H1 (cell line): ENCODE data around the gene ELF4. TPM values are rescaled to one million over a fixed set of nuclear protein-coding genes. Genes with fewer than 3 reads are reported as not detected.
A peak's percentile ranks its signal among the peaks of the same experiment; 100 is the strongest.

Source experiments
- CTCF ChIA-PET: fragments of 300-600 bp; sonication (Branson Sonifier 250); formaldehyde crosslinking; loops from one replicate; lab custom pipeline; 2021; ENCODE audit not compliant: partially characterized antibody; lab: Charles Lee
- POLR2A ChIA-PET: fragments of 300-600 bp; sonication (Branson Sonifier 250); formaldehyde crosslinking; loops from one replicate; lab custom pipeline; 2021; ENCODE audit warnings: inconsistent platforms; ENCODE audit not compliant: partially characterized antibody; lab: Charles Lee
- DNase-seq, 2 experiments: peaks; one replicate each; pipeline versions ENCODE4 v3.0.0 to v3.0.0-alpha.2; 2010 to 2022; ENCODE audit warnings: low spot score in 2 of 2, low read depth in 1 of 2, mixed read lengths in 1 of 2
- FAIRE-seq: peaks from 2 replicates; lab custom pipeline; 2011; peaks lifted over from hg19 to GRCh38; lab: Jason Lieb, UNC
- H2AFZ ChIP-seq: 2 replicates; pipeline ENCODE4 v1.8.1; 2012; ENCODE audit warnings: low read length, inconsistent platforms
- H2AK5ac ChIP-seq: 2 replicates; pipeline ENCODE4 v1.6.1; 2013; ENCODE audit warnings: low read depth, low read length
- H2BK120ac ChIP-seq: replicated peaks from 2 replicates; pipeline ENCODE3; 2013; ENCODE audit warnings: low read depth, low read length, inconsistent platforms
- H2BK12ac ChIP-seq: 2 replicates; pipeline ENCODE4 v1.6.1; 2013; ENCODE audit warnings: low read depth, low read length
- H2BK15ac ChIP-seq: 2 replicates; pipeline ENCODE4 v1.6.1; 2013; ENCODE audit warnings: low read length
- H2BK20ac ChIP-seq: 2 replicates; pipeline ENCODE4 v1.6.1; 2013; ENCODE audit warnings: low read length
- H2BK5ac ChIP-seq: 2 replicates; pipeline ENCODE4 v1.6.1; 2013; ENCODE audit warnings: low read depth, low read length
- H3K14ac ChIP-seq: 2 replicates; pipeline ENCODE4 v1.6.1; 2013; ENCODE audit warnings: inconsistent platforms; ENCODE audit not compliant: insufficient read length
- H3K18ac ChIP-seq: 2 replicates; pipeline ENCODE4 v1.6.1; 2013; ENCODE audit warnings: low read length; ENCODE audit errors: extremely low read depth
- H3K23ac ChIP-seq: 2 replicates; pipeline ENCODE4 v1.6.1; 2013; ENCODE audit warnings: inconsistent platforms; ENCODE audit not compliant: insufficient read length
- H3K23me2 ChIP-seq: 2 replicates; pipeline ENCODE4 v1.6.1; 2013; ENCODE audit warnings: low read depth, low read length
- H3K27ac ChIP-seq: 2 replicates; pipeline ENCODE4 v1.6.1; 2011; ENCODE audit warnings: low read depth, low read length, inconsistent platforms
- H3K27me3 ChIP-seq, 4 experiments: replicated peaks in 1 of 4; 1 replicate in 1 of 4; 2 replicates in 3 of 4; pipeline versions ENCODE4 v1.6.1 to v1.8.1; 2011 to 2013; ENCODE audit warnings: low read length in 3 of 4, mild to moderate bottlenecking in 3 of 4, inconsistent platforms in 2 of 4, mixed read lengths in 2 of 4, moderate library complexity in 1 of 4; ENCODE audit not compliant: control insufficient read depth in 3 of 4, insufficient read depth in 3 of 4; ENCODE audit errors: extremely low read depth in 1 of 4
- H3K36me3 ChIP-seq, 4 experiments: 2 replicates each; pipeline versions ENCODE4 v1.6.1 to v1.8.1; 2011 to 2013; ENCODE audit warnings: mild to moderate bottlenecking in 4 of 4, low read length in 3 of 4, moderate library complexity in 2 of 4, control low read depth in 1 of 4, inconsistent platforms in 1 of 4; ENCODE audit not compliant: insufficient read depth in 4 of 4, control insufficient read depth in 2 of 4
- H3K4ac ChIP-seq: replicated peaks from 2 replicates; pipeline ENCODE3; 2013; ENCODE audit warnings: low read length, low read depth, mixed read lengths, inconsistent platforms; ENCODE audit not compliant: insufficient read length
- H3K4me1 ChIP-seq, 4 experiments: replicated peaks in 1 of 4; 1 replicate in 1 of 4; 2 replicates in 3 of 4; pipeline versions ENCODE4 v1.6.1 to v1.8.1; 2011 to 2013; ENCODE audit warnings: low read length in 3 of 4, inconsistent platforms in 2 of 4, mixed read lengths in 1 of 4; ENCODE audit not compliant: insufficient read depth in 4 of 4, control insufficient read depth in 3 of 4
- H3K4me2 ChIP-seq, 2 experiments: 2 replicates each; pipeline versions ENCODE4 v1.6.1 to v1.8.1; 2011 to 2013; ENCODE audit warnings: low read depth in 2 of 2, low read length in 2 of 2, control low read depth in 1 of 2, inconsistent platforms in 1 of 2, mild to moderate bottlenecking in 1 of 2; ENCODE audit not compliant: insufficient read depth in 1 of 2
- H3K4me3 ChIP-seq, 4 experiments: fragments of 200-600, 300-600 bp in 1 of 4; sonication (generic), shearing (Covaris generic), sonication (Bioruptor Twin) in 1 of 4; 2 replicates each; pipeline versions ENCODE4 v1.5.1 to v1.8.1; 2011 to 2016; ENCODE audit warnings: low read length in 4 of 4, low read depth in 3 of 4, control low read depth in 2 of 4, inconsistent platforms in 2 of 4, mild to moderate bottlenecking in 2 of 4, mixed read lengths in 1 of 4, moderate library complexity in 1 of 4; ENCODE audit not compliant: insufficient read depth in 2 of 4; ENCODE audit errors: extremely low read depth in 1 of 4
- H3K56ac ChIP-seq: replicated peaks from 2 replicates; pipeline ENCODE3; 2013; ENCODE audit warnings: low read depth, mild to moderate bottlenecking, mixed read lengths, low read length, inconsistent platforms; ENCODE audit not compliant: insufficient read length
- H3K79me1 ChIP-seq: 2 replicates; pipeline ENCODE4 v1.6.1; 2013; ENCODE audit warnings: low read depth, low read length, control low read depth
- H3K79me2 ChIP-seq, 2 experiments: 2 replicates each; pipeline versions ENCODE4 v1.6.1 to v1.8.1; 2012 to 2013; ENCODE audit warnings: low read length in 2 of 2, mild to moderate bottlenecking in 2 of 2, inconsistent platforms in 1 of 2; ENCODE audit not compliant: insufficient read depth in 2 of 2, control insufficient read depth in 1 of 2
- H3K9ac ChIP-seq, 4 experiments: replicated peaks in 1 of 4; 1 replicate in 1 of 4; 2 replicates in 3 of 4; pipeline versions ENCODE4 v1.6.1 to v1.8.1; 2011 to 2013; ENCODE audit warnings: low read depth in 3 of 4, low read length in 3 of 4, control low read depth in 2 of 4, mild to moderate bottlenecking in 2 of 4, moderate library complexity in 2 of 4, inconsistent platforms in 1 of 4; ENCODE audit errors: extremely low read depth in 1 of 4
- H3K9me3 ChIP-seq, 2 experiments: 2 replicates each; pipeline versions ENCODE4 v1.6.1 to v1.8.1; 2012 to 2013; ENCODE audit warnings: mild to moderate bottlenecking in 2 of 2, moderate library complexity in 2 of 2, control low read depth in 1 of 2, inconsistent platforms in 1 of 2, low read depth in 1 of 2, low read length in 1 of 2, mixed read lengths in 1 of 2; ENCODE audit not compliant: insufficient read depth in 2 of 2
- H4K20me1 ChIP-seq, 2 experiments: replicated peaks in 1 of 2; 2 replicates each; pipeline versions ENCODE3 to v1.8.1; 2011 to 2013; ENCODE audit warnings: inconsistent platforms in 2 of 2, low read length in 2 of 2, mild to moderate bottlenecking in 1 of 2; ENCODE audit not compliant: insufficient read depth in 2 of 2, control insufficient read depth in 1 of 2
- H4K5ac ChIP-seq: 2 replicates; pipeline ENCODE4 v1.6.1; 2013; ENCODE audit warnings: low read length, low read depth, mixed read lengths, inconsistent platforms; ENCODE audit not compliant: insufficient read length
- H4K8ac ChIP-seq: 2 replicates; pipeline ENCODE4 v1.8.0; 2013; ENCODE audit warnings: mild to moderate bottlenecking, moderate library complexity, low read length, inconsistent platforms; ENCODE audit not compliant: insufficient read depth; ENCODE audit errors: extremely low read depth
- H4K91ac ChIP-seq: replicated peaks from 2 replicates; pipeline ENCODE3; 2013; ENCODE audit warnings: low read length, mixed read lengths, inconsistent platforms; ENCODE audit not compliant: insufficient read length
- ASH2L ChIP-seq: fragments of 200-600, 300-600 bp; sonication (generic); IDR thresholded peaks from one replicate; pipeline ENCODE4 v1.7.1; 2017; ENCODE audit warnings: low read length
- FOSL1 ChIP-seq: IDR thresholded peaks from 2 replicates; pipeline ENCODE4 v1.6.1; 2011; ENCODE audit warnings: mild to moderate bottlenecking, low read depth, low read length, moderate library complexity; ENCODE audit not compliant: insufficient read depth
- HDAC2 ChIP-seq, 2 experiments: fragments of 300-600 bp in 1 of 2; sonication (generic) in 1 of 2; IDR thresholded peaks; 2 replicates each; pipeline ENCODE4 v1.6.1; 2011 to 2012; ENCODE audit warnings: low read depth in 2 of 2, low read length in 2 of 2, mild to moderate bottlenecking in 2 of 2, moderate library complexity in 2 of 2, borderline replicate concordance in 1 of 2, inconsistent platforms in 1 of 2
- KDM4A ChIP-seq: IDR thresholded peaks from one replicate; pipeline ENCODE4 v1.7.1; 2012; ENCODE audit warnings: low read depth, mild to moderate bottlenecking, moderate library complexity, low read length, inconsistent platforms; ENCODE audit not compliant: severe bottlenecking
- NRF1 ChIP-seq: IDR thresholded peaks from 2 replicates; pipeline ENCODE4 v1.6.1; 2011; ENCODE audit warnings: mild to moderate bottlenecking, low read depth, low read length, improper control_type of control experiment
- POLR2A ChIP-seq, 2 experiments: IDR thresholded peaks; 1 replicate in 1 of 2; 2 replicates in 1 of 2; pipeline ENCODE4 v1.6.1; 2011; ENCODE audit warnings: low read depth in 2 of 2, low read length in 2 of 2, mild to moderate bottlenecking in 2 of 2; ENCODE audit errors: control extremely low read depth in 1 of 2
- RAD21 ChIP-seq, 2 experiments: IDR thresholded peaks in 1 of 2; conservative IDR thresholded peaks in 1 of 2; 2 replicates each; pipeline ENCODE4 v1.6.1; 2011; ENCODE audit warnings: low read depth in 2 of 2, low read length in 2 of 2, improper control_type of control experiment in 1 of 2, inconsistent platforms in 1 of 2, mild to moderate bottlenecking in 1 of 2, moderate library complexity in 1 of 2
- SRF ChIP-seq: IDR thresholded peaks from 2 replicates; pipeline ENCODE4 v1.6.1; 2011; ENCODE audit warnings: mild to moderate bottlenecking, low read depth, low read length, moderate library complexity
- WGBS, 2 experiments: shearing (Covaris generic) in 1 of 2; methylation state at CpG; one replicate each; pipeline versions ENCODE4 v1.1.6 to v1.1.7; 2013 to 2015; ENCODE audit warnings: low lambda C conversion rate in 2 of 2, mixed read lengths in 2 of 2, inconsistent platforms in 1 of 2, low coverage in 1 of 2, missing lambda C conversion rate in 1 of 2; ENCODE audit not compliant: insufficient replicate concordance in 2 of 2, insufficient coverage in 1 of 2, insufficient read length in 1 of 2; ENCODE audit errors: extremely low coverage in 1 of 2, missing lambda C conversion rate in 1 of 2; 5-methylcytosine and 5-hydroxymethylcytosine counted together
- polyA plus RNA-seq, 7 experiments: library from polyadenylated mRNA; depleted of rRNA in 3 of 7; stranded (reverse) in 5 of 7; unstranded in 2 of 7; fragments of >200 nt in 5 of 7; fragments of 200-250 nt in 2 of 7; gene quantifications; 1 replicate in 5 of 7; 2 replicates in 1 of 7; 4 replicates in 1 of 7; pipeline versions ENCODE4 v1.2.1 to v1.2.3, GENCODE V29; 2011 to 2013; ENCODE audit warnings: missing spikeins in 2 of 7, mixed read lengths in 2 of 7
- total RNA-seq: library from RNA; stranded (reverse); fragmentation: NEBNext Ultra II Directional; extraction: Animal tissue kit (Norgen Biotek cat#: 25700); gene quantifications from 2 replicates; pipeline ENCODE4 v1.2.1, GENCODE V29; 2021
- TF ChIP-seq, protein P1 (sequence below): IDR thresholded peaks from 2 replicates; pipeline ENCODE4 v1.6.1; 2012; ENCODE audit warnings: inconsistent platforms
- TF ChIP-seq, protein P2 (sequence below): IDR thresholded peaks from 2 replicates; pipeline ENCODE4 v1.6.1; 2012; ENCODE audit warnings: inconsistent platforms

The ELF4 gene
- total and polyA plus RNA-seq, 2 of the 8 experiments (the other 6 are each of a cell fraction or from before 2014, with no cell fraction given) = 1.8 to 2.0 TPM

DNA sequence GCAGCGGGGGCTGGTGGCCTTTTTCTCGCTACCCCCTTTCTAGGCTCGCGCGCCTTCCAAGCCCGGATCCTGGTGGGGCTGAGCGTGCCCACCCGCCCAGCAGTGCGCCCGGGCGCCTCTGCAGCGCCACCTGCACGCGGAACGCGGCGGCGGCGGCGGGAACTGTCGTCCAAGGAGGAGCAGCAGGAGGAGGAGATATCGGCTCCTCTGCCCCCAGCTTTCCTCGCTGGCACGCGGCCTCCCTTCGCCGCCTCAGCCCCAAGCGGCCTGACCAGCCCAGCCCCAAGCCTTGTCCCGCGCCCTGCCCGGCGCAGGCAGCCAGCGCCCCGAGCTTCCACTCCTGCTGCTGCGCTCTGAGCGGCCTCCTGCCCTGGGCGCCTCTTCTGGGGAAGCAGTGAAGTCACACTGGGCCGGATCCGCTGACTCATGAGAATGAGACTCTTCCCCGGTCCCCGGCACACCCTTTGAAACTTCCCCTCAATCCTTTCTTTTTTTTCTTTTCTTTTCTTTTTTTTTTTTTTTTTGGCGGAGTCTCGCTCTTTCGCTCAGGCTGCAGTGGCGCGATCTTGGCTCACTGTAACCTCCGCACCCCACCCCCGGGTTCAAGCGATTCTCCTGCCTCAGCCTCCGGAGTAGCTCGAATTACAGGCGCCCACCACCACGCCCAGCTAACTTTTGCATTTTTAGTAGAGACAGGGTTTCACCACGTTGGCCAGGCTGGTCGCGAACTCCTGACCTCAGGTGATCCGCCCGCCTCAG is 10.6 kb upstream of the ELF4 start:
- DNase-seq (peak in 1 of 2 experiments; percentile 79), FAIRE-seq (no peak)
- H2BK15ac ChIP-seq = no peak overlapping the region
- H3K4ac ChIP-seq = no peak overlapping the region
- H3K18ac ChIP-seq = peak overlapping the region; percentile 48
- H4K8ac ChIP-seq = peak overlapping the region; percentile 85; the same call in 1 of the 2 replicates
- H3K27ac ChIP-seq = no peak overlapping the region
- H3K9ac ChIP-seq = no peak overlapping the region; a peak in 1 of 7 replicates
- ChIA-PET CTCF (interaction anchor here (0.7 to 5.0 kb wide), 12 partner anchors 8 to 353 kb away, joined by 3 to 36 read pairs (median 4); no protein-coding TSS in a partner anchor), POLR2A (interaction anchor here (0.6 to 1.6 kb wide), 3 partner anchors 10 to 41 kb away, joined by 3 read pairs; no protein-coding TSS in a partner anchor)
- no peak overlapping the region; the same call in 1 of the 2 replicates for H2AFZ ChIP-seq
- H3K14ac ChIP-seq = no peak overlapping the region
- H3K23me2 ChIP-seq = no peaks in the 10 kb centered on the region; the same call in 1 of the 2 replicates
- H3K4me3 ChIP-seq = peak overlapping the region; percentile 26 to 61 (median 29)
- 0% methylated on average over 15 of the region's 58 CpGs; no CpG with 5 or more reads in 1 of the 2 experiments for WGBS, 2 experiments
- peak overlapping the region; percentile 16 for H3K56ac ChIP-seq
- no peak overlapping the region for H2BK12ac ChIP-seq
- H3K79me2 ChIP-seq = no peaks in the 10 kb centered on the region
- no peaks in the 10 kb centered on the region for H3K79me1 ChIP-seq
- H3K36me3 ChIP-seq = no peaks in the 10 kb centered on the region
- peak overlapping the region; percentile 54 to 74 for H3K4me2 ChIP-seq
- no peaks in the 10 kb centered on the region for H3K9me3 ChIP-seq
- no peak overlapping the region for H2BK20ac ChIP-seq
- no peak overlapping the region for H2AK5ac ChIP-seq
- H3K4me1 ChIP-seq = no peaks in the 10 kb centered on the region; a peak in 1 of 7 replicates
- no peak overlapping the region for H3K23ac ChIP-seq
- H3K27me3 ChIP-seq = peaks cover 0 to 9% (median 2%) of the 10 kb centered on the region in 4 experiments; a peak in 3 of 7 replicates
- H2BK120ac ChIP-seq = no peak overlapping the region
- no peak overlapping the region for H4K91ac ChIP-seq
- peaks cover 2% of the 10 kb centered on the region in 2 experiments for H4K20me1 ChIP-seq
- no peak overlapping the region for H2BK5ac ChIP-seq
- H4K5ac ChIP-seq = no peak overlapping the region
- TF ChIP-seq ASH2L (peak; percentile 34), NRF1 (no peak), SRF (no peak), RAD21 (IDR thresholded peaks at IDR 0.05 in 1 of 2, conservative IDR thresholded peaks at IDR 0.05 in 1 of 2; ENCODE audit: low read depth in 2 of 2, low read length in 2 of 2) (peak; percentile 21 to 52; a peak in 3 of 4 replicates), POLR2A (IDR thresholded peaks at IDR 0.05; ENCODE audit: control extremely low read depth in 1 of 2, low read depth in 2 of 2, low read length in 2 of 2) (peak in 1 of 2 experiments; percentile 16; a peak in 1 of 3 replicates), KDM4A (peak; percentile 40), FOSL1 (no peak), HDAC2 (IDR thresholded peaks at IDR 0.05; ENCODE audit: borderline replicate concordance in 1 of 2, low read depth in 2 of 2, low read length in 2 of 2) (peak in 1 of 2 experiments; percentile 51; a peak in 1 of 4 replicates)
- TF ChIP-seq, protein P1, sequence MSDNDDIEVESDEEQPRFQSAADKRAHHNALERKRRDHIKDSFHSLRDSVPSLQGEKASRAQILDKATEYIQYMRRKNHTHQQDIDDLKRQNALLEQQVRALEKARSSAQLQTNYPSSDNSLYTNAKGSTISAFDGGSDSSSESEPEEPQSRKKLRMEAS = peak; percentile 91
- TF ChIP-seq, protein P2, sequence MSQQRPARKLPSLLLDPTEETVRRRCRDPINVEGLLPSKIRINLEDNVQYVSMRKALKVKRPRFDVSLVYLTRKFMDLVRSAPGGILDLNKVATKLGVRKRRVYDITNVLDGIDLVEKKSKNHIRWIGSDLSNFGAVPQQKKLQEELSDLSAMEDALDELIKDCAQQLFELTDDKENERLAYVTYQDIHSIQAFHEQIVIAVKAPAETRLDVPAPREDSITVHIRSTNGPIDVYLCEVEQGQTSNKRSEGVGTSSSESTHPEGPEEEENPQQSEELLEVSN = peak; percentile 95
